ENCODE data around the gene DIDO1. TPM values are rescaled to one million over a fixed set of nuclear protein-coding genes. Genes with fewer than 3 reads are reported as not detected.

The DIDO1 gene
- total and polyA plus RNA-seq, 9 of the 15 experiments (the other 6 are each of a cell fraction or from before 2014, with no cell fraction given), result 4.4 to 46.8 (median 31.2) TPM

DNA sequence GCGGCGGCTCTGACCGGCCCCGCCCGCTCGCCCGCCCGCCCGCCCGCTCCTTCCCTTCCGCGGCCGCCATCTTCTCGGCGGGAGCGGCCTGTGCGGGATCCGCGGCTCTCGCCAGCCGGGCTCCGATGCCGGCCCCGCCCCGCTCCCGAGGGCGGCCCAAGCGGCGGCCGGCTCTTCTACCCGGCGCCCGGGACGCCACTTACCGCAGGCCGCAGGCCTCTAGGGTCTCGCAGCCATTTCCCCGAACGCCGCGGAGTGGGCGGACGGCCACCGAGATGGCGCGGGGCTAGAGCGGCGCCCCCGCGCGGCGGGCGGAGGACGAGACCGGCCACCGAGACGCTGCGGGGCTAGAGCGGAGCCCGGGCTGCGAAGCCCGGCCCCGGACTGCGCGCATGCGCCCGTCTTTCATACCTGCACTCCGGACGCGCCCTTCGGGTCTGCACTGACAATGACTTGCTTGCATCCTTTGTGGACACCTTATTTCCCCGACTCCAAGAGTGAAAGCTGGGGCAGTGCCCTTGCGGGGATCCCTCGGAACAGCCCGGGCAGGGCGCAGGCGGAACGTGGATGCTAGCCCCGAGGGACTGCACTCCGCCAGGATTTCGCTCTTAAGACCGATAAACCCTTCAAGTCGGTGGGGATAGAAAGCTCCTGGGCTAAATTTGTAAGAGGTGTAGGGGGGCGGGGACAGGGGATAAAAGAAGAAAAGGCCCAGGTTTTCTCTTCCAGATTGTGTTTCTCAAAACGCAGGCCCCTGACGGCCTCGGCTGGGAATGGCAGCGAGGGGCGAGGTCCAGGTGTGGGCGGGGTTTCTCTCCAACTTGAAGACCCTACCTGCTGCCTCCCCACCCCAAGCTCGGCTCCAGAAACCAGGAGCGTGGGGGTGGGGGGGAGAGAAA, at the start of gene DIDO1 (continued):
- TF ChIP-seq, protein P1, sequence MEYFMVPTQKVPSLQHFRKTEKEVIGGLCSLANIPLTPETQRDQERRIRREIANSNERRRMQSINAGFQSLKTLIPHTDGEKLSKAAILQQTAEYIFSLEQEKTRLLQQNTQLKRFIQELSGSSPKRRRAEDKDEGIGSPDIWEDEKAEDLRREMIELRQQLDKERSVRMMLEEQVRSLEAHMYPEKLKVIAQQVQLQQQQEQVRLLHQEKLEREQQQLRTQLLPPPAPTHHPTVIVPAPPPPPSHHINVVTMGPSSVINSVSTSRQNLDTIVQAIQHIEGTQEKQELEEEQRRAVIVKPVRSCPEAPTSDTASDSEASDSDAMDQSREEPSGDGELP (CRISPR knock-in tag; IDR thresholded peaks at IDR 0.05; ENCODE audit: borderline replicate concordance), result no peak; the same call in 1 of the 2 replicates
- TF ChIP-seq POLR2AphosphoS2 (IDR thresholded peaks at IDR 0.05; ENCODE audit: low read length) (peak; percentile 73; the same call in 1 of the 2 replicates), SLC30A9 (CRISPR knock-in tag; IDR thresholded peaks at IDR 0.05) (no peak), SIN3A (IDR thresholded peaks at IDR 0.05; ENCODE audit: borderline replicate concordance in 2 of 2, control insufficient read depth in 1 of 2, low read depth in 2 of 2, low read length in 2 of 2) (0 out of 4 replicates have a peak, but pooled peaks of 1 of the 2 experiments have one; percentile 37), GABPA (tag; conservative IDR thresholded peaks at IDR 0.05; ENCODE audit: low read depth) (0 out of 2 replicates have a peak, but pooled peaks have one; percentile 40), ZNF175 (CRISPR knock-in tag; IDR thresholded peaks at IDR 0.05; ENCODE audit: low read depth) (no peak), PRMT5 (CRISPR knock-in tag; IDR thresholded peaks at IDR 0.05) (no peak), KLF1 (tag; IDR thresholded peaks at IDR 0.05) (no peak), NFRKB (IDR thresholded peaks at IDR 0.05; ENCODE audit: low read depth) (no peak), EGR1 (conservative IDR thresholded peaks at IDR 0.05) (peak; percentile 84), SRSF9 (IDR thresholded peaks at IDR 0.05; ENCODE audit: borderline replicate concordance, low read depth, low read length) (no peak), ZFX (CRISPR knock-in tag; IDR thresholded peaks at IDR 0.05) (peak; percentile 95), HDAC8 (tag; IDR thresholded peaks at IDR 0.05) (no peak), YBX1 (IDR thresholded peaks at IDR 0.05) (no peak), ETV6 (IDR thresholded peaks at IDR 0.05; ENCODE audit: borderline replicate concordance in 1 of 2, low read depth in 2 of 2, low read length in 1 of 2) (no peak), ETV6 (CRISPR knock-in tag; IDR thresholded peaks at IDR 0.05; ENCODE audit: borderline replicate concordance) (no peak), HLTF (IDR thresholded peaks at IDR 0.05) (no peak)
- TF ChIP-seq, protein P2, sequence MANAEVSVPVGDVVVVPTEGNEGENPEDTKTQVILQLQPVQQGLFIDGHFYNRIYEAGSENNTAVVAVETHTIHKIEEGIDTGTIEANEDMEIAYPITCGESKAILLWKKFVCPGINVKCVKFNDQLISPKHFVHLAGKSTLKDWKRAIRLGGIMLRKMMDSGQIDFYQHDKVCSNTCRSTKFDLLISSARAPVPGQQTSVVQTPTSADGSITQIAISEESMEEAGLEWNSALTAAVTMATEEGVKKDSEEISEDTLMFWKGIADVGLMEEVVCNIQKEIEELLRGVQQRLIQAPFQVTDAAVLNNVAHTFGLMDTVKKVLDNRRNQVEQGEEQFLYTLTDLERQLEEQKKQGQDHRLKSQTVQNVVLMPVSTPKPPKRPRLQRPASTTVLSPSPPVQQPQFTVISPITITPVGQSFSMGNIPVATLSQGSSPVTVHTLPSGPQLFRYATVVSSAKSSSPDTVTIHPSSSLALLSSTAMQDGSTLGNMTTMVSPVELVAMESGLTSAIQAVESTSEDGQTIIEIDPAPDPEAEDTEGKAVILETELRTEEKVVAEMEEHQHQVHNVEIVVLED (CRISPR knock-in tag; IDR thresholded peaks at IDR 0.05), result peak; percentile 44
- TF ChIP-seq, protein P3, sequence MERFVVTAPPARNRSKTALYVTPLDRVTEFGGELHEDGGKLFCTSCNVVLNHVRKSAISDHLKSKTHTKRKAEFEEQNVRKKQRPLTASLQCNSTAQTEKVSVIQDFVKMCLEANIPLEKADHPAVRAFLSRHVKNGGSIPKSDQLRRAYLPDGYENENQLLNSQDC (CRISPR knock-in tag; IDR thresholded peaks at IDR 0.05), result no peak; the same call in 1 of the 2 replicates
- TF ChIP-seq, protein P4, sequence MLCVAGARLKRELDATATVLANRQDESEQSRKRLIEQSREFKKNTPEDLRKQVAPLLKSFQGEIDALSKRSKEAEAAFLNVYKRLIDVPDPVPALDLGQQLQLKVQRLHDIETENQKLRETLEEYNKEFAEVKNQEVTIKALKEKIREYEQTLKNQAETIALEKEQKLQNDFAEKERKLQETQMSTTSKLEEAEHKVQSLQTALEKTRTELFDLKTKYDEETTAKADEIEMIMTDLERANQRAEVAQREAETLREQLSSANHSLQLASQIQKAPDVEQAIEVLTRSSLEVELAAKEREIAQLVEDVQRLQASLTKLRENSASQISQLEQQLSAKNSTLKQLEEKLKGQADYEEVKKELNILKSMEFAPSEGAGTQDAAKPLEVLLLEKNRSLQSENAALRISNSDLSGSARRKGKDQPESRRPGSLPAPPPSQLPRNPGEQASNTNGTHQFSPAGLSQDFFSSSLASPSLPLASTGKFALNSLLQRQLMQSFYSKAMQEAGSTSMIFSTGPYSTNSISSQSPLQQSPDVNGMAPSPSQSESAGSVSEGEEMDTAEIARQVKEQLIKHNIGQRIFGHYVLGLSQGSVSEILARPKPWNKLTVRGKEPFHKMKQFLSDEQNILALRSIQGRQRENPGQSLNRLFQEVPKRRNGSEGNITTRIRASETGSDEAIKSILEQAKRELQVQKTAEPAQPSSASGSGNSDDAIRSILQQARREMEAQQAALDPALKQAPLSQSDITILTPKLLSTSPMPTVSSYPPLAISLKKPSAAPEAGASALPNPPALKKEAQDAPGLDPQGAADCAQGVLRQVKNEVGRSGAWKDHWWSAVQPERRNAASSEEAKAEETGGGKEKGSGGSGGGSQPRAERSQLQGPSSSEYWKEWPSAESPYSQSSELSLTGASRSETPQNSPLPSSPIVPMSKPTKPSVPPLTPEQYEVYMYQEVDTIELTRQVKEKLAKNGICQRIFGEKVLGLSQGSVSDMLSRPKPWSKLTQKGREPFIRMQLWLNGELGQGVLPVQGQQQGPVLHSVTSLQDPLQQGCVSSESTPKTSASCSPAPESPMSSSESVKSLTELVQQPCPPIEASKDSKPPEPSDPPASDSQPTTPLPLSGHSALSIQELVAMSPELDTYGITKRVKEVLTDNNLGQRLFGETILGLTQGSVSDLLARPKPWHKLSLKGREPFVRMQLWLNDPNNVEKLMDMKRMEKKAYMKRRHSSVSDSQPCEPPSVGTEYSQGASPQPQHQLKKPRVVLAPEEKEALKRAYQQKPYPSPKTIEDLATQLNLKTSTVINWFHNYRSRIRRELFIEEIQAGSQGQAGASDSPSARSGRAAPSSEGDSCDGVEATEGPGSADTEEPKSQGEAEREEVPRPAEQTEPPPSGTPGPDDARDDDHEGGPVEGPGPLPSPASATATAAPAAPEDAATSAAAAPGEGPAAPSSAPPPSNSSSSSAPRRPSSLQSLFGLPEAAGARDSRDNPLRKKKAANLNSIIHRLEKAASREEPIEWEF (CRISPR knock-in tag; IDR thresholded peaks at IDR 0.05), result no peak

Measured in K562 (cell line).